ENCODE data around the gene CELA2B.
"Not testable (repeated sequence)": the region's sequence is repeated elsewhere in the genome, so short reads cannot be mapped to it uniquely, and the experiment has no call there.

CELA2B gene

DNA sequence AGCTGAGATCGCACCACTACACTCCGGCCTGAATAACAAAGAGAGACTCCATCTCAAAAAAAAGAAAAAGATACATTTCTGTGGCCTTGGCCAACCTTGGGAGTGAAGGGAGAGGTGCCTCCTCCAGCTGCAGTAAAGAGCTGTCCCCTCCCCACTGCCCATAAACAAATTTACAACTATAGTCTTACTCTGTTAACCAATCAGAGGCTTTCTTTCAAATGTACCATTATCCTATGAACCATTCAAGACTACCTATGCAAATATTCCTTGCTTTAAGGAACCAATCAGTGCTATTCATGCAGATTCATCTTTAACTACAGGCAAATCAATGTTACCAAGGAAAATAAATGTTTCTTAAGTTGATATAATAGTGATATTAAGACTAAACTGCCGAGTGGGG lies 1.0 kb downstream of the CELA2B start:
- CTCF ChIA-PET: interaction anchor here (0.6 kb wide), 1 partner anchor 44 kb away, joined by 4 read pairs; no protein-coding TSS in a partner anchor
- TF ChIP-seq, protein P1, sequence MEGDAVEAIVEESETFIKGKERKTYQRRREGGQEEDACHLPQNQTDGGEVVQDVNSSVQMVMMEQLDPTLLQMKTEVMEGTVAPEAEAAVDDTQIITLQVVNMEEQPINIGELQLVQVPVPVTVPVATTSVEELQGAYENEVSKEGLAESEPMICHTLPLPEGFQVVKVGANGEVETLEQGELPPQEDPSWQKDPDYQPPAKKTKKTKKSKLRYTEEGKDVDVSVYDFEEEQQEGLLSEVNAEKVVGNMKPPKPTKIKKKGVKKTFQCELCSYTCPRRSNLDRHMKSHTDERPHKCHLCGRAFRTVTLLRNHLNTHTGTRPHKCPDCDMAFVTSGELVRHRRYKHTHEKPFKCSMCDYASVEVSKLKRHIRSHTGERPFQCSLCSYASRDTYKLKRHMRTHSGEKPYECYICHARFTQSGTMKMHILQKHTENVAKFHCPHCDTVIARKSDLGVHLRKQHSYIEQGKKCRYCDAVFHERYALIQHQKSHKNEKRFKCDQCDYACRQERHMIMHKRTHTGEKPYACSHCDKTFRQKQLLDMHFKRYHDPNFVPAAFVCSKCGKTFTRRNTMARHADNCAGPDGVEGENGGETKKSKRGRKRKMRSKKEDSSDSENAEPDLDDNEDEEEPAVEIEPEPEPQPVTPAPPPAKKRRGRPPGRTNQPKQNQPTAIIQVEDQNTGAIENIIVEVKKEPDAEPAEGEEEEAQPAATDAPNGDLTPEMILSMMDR (conservative IDR thresholded peaks at IDR 0.05; ENCODE audit: low read depth): no peak
- no peak overlapping the region for H3K27ac ChIP-seq
- POLR2A ChIA-PET (ENCODE audit: low non-redundant PET): no interaction called here
- no peak for DNase-seq (ENCODE audit: low spot score)

GRCh38 chr1:15477646-15478212 lies 1.8 kb downstream of the CELA2B start:
- TF ChIP-seq, protein P1 (conservative IDR thresholded peaks at IDR 0.05; ENCODE audit: low read depth): no peak
- POLR2A ChIA-PET (ENCODE audit: low non-redundant PET): no interaction called here
- H3K27ac ChIP-seq: no peak overlapping the region
- CTCF ChIA-PET: no interaction called here
- DNase-seq (ENCODE audit: low spot score): no peak

DNA sequence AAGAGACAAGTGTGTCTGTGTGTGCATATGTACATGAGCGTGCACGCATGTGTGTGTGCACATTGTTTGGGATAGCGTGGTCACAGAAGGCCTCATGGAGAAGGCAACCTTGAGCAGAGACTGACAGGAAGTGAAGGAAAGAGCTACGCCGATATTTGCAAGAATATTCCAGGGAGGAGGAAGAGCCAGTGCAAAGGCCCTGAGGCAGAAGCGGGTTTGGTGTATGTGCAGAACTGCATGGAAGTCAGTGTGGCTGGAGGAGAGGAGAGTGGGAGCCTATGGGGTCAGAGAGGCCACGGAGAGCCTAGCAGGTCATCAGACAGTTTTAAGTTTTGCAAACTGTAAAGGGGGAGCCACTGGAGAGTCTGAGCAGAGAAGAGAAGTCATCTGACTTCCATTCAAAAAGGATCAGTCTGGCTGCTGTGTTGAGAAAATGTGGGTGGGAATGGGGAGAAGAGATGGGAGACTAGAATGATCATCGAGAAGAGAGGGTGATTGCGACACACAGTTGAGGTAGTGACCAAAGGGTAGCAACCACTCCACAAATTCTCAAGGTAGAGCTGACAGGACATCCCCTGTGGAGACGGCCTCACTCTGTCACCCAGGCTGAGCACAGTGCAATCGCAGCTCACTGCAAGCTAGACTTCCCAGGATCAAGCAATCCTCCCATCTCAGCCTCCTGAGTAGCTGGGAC lies 3.9 kb downstream of the CELA2B start:
- CTCF ChIA-PET: interaction anchor here (0.6 to 0.7 kb wide), 2 partner anchors 117 to 419 kb away, joined by 3 read pairs; no protein-coding TSS in a partner anchor
- TF ChIP-seq, protein P1 (conservative IDR thresholded peaks at IDR 0.05; ENCODE audit: low read depth): no peak
- DNase-seq (ENCODE audit: low spot score): no peak
- POLR2A ChIA-PET (ENCODE audit: low non-redundant PET): no interaction called here
- no peak overlapping the region for H3K27ac ChIP-seq

- POLR2A ChIA-PET (ENCODE audit: low non-redundant PET); CTCF ChIA-PET; H3K27ac ChIP-seq; DNase-seq (ENCODE audit: low spot score): not testable (repeated sequence)
These were observed 6.6 kb downstream of the CELA2B start for GRCh38 chr1:15482455-15482854.

DNA sequence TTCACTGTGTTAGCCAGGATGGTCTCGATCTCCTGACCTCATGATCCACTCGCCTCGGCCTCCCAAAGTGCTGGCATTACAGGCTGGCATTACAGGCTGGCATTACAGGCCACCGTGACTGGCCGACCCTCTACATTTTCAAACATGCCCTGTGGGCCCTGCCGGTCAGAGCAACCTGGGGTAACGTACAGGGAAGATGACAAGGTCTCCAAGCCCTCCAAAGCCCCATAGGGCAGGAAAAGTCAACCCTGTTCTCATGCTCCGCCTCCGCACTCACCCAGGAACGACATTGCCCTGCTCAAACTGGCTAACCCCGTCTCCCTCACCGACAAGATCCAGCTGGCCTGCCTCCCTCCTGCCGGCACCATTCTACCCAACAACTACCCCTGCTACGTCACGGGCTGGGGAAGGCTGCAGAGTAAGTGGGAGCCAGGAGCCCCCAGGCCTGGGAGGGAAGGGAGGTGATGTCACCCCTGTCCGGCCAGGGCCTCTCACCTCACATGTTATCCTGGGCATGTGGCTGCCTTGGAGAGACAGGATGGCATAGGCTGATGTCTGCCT lies 7.2 kb downstream of the CELA2B start:
- POLR2A ChIA-PET (ENCODE audit: low non-redundant PET); DNase-seq (ENCODE audit: low spot score); H3K27ac ChIP-seq; CTCF ChIA-PET: not testable (repeated sequence)

DNA sequence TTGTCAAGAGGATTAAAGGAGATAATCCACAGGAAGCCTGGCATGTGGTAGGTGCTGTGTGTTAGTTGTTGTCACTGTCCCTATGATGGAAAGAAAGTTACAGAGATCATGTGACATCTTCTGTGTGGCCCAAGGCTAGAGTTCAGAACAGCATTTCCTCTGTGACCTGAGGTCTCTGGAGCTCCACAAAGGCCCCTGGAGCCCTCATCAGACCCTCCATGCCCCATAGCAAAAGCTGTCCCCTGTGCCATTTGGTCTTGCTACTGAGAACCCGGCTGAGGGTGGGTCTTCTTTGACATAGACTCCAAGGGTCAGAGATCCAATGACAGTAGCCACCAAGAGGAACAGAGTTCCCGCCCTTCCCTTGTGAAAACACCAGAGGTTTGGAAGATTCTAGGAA lies 8.1 kb downstream of the CELA2B start:
- CTCF ChIA-PET: no interaction called here
- POLR2A ChIA-PET (ENCODE audit: low non-redundant PET): no interaction called here

DNA sequence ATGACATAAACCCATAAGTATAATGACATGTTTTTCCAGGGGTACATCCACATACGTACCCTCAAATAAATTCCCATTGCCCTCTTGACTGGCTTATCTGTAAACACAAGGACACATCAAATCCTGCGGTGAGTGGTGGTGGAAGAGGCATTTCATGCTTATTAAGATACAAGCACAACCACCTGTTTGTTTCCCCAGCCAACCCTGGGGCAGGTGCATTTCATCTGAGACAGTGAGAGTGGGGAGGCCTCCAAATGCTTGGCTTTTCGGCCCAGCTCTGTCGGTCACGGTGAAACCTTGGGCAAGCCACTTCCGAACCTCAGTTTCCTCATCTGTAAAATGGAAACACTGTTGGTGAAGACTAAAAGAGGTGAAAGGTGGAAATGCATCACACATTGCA lies 8.5 kb downstream of the CELA2B start:
- H3K27ac ChIP-seq; POLR2A ChIA-PET (ENCODE audit: low non-redundant PET); DNase-seq (ENCODE audit: low spot score); CTCF ChIA-PET: not testable (repeated sequence)

More for the DNA sequence above, 8.1 kb downstream of the CELA2B start:
- TF ChIP-seq, protein P1 (conservative IDR thresholded peaks at IDR 0.05; ENCODE audit: low read depth): no peak
- no peak for DNase-seq (ENCODE audit: low spot score)
- no peak overlapping the region for H3K27ac ChIP-seq

DNA sequence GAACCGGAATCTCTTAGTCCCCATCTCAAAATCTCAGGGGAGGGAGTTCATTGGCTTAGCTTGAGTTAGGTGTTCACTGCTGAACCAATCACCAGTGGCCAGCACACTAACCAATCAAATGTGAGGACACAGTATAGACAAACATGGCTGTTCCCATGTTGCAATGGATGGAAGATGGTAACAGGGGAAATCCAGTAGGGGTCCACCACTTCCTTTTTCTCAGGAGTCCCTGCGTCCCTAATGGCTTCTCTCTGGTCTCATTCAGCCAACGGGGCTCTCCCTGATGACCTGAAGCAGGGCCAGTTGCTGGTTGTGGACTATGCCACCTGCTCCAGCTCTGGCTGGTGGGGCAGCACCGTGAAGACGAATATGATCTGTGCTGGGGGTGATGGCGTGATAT lies 9.7 kb downstream of the CELA2B start:
- POLR2A ChIA-PET (ENCODE audit: low non-redundant PET): no interaction called here
- H3K27ac ChIP-seq: no peak overlapping the region
- TF ChIP-seq, protein P1 (conservative IDR thresholded peaks at IDR 0.05; ENCODE audit: low read depth): no peak

GRCh38 chr1:15486844-15487610 lies 11.1 kb downstream of the CELA2B start:
- CTCF ChIA-PET: interaction anchor here (0.9 kb wide), 1 partner anchor 15 kb away, joined by 3 read pairs; no protein-coding TSS in a partner anchor
- H3K27ac ChIP-seq; POLR2A ChIA-PET (ENCODE audit: low non-redundant PET); DNase-seq (ENCODE audit: low spot score): not testable (repeated sequence)

More for the DNA sequence above, 9.7 kb downstream of the CELA2B start:
- CTCF ChIA-PET: no interaction called here
- no peak for DNase-seq (ENCODE audit: low spot score)

Measured in RWPE1 (cell line).